HG02623 (cell line): Measurements from ENCODE around the gene ACP7.

ENCODE experiments used
- ATAC-seq: cut with Tn5 transposase; IDR thresholded peaks from one replicate; pipeline ENCODE4 v1.9.1; 2021; ENCODE audit warnings: moderate library complexity; ENCODE audit not compliant: unreplicated experiment

Gene ACP7

DNA sequence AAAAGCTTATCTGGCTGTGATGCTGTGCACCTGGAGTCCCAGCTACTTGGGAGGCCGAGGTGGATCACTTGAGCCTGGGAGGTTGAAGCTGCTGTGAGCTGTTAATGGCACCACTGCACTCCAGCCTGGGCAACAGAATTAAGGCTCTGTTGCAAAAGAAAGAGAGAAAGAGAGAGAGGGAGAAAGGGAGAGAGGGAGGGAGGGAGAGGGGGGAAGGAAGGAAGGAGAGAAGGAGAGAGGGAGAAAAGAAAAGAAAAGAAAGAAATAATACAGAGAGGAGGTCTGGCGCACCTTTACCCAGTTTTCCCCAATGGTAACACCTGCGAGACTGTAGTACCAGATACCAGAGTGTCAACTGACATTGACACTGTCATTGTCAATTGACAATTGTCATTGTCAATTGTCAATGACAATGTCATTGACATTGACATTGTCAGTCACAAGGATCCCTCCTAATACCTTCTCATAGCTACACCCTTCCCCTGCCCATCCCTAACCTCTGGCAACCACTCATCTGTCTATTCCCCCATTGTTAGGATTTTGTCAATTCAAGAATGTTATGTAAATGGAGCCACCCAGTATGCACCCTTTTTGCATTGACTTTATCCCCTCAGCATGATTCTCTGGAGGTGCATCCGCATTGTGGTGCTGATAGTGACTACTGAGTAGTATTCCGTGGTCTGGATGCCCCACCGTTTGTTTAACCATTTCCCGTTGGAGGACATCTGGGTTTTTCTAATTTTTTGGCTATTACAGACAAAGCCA is 62.7 kb downstream of the ACP7 start:
- ATAC-seq, result no peak

DNA sequence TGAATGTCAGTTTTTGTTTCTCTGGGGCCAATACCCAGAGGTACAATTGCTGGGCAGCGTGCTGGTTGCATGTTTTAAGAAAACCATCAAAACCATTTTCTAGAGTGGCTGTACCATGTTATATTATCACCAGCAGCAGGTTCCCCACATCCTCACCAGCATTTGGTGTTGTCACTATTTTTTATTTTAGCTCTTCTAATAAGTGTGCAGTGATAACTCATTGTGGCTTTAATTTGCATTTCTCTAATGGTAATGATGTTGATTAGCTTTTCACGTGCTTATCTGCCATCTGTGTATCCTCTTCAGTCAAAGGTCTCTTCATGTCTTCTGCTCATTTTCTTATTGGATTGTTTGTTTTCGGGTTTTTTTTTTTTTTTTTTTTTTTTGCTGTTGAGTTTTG is 63.3 kb downstream of the ACP7 start:
- ATAC-seq, result no peak

DNA sequence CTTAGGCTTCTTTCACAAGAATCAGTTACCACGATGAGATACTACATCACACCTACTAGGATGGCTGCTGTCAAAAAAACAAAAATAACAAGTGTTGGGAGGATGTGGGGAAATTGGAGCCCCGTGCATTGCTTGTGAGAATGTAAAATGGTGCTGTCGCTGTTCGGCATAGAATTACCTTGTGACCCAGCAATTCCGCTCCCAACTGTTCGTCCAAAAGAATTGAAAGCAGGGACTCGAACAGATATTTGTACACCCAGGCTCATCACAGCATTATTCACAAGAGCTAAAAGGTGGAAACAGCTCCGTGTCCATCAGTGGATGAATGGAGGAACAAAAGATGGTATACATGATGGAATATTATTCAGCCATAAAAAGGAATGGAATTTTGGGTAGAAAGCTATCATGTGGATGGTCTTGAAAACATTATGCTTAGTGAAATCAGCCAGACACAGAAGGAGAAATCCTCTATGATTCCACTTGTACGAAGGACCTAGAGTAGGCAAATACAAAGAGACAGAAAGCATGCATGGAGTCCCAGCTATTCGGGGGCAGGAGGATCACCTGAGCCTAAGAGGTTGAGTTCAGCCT is 64.9 kb downstream of the ACP7 start:
- no peak for ATAC-seq

DNA sequence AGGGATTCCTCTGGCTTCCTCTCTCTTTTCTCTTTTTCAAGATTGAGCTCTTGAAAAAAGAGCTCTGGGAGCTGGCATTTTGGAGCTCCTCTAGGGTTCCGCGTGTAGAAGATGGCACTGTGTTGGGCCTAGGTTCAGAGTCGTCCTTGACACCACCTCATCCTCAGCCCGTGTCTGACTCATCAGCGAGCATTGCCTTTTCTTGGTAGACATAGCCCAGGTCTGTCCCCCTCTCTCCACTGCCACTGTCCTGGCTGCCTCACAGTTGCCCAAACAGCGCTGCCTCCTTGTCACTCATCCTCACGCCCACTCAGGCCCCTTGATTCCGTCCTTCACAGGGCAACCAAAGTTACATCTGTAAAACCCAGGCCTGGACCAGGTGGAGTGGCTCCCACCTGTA is 66.1 kb downstream of the ACP7 start:
- ATAC-seq, result no peak

DNA sequence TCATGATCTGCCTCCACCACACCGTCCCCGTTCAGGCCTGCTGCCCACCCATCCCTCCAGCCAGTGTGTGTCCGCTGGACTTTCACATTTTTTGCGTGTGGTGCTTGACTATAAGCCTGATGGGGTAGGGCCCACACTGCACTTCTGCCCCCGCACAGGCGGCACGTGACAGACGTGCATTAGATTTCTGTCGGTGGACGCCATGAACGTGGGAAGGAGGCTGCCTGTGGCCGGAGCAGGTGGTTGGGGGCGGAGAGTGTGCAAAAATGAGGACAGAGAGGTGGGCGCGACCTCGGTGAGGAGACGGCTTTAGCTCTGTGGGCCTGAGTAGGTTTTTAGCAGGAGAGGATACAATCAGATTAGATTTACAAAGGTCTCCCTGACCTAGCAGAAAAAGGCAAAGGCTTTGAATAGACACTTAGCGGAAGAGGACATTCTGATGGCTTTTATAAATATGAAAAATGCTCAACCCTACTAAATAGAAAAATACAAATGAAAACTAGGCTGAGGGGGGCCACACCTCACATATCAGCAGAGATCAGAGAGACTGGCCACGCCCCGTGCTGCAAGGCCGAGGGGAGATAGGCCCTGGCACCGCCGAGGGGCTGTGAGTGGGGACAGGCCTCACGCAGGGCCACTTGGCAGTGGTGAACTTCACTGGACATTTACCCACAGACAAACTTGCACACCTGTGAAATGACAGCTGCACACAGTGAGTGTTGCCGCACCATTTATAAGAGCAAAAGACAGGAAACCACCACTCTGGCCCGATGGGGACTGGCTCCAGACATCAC is 66.8 kb downstream of the ACP7 start:
- no peak for ATAC-seq

DNA sequence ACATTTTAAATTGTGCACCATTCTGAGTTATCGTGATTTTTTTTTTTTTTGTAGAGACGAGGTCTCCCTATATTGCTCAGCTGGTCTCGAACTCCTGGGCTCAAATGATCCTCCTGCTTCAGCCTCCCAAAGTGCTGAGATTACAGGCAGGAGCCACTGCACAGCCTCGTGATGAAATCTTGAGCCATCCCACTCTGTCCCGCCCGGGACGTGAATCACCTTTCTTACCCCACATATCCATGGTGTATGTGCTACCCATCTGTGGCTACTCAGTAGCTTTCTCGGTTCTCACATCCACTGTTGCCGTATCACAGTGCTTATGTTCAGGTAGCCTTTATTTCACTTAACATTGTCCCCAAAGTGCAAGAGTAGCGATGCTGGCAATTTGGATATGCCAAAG is 67.9 kb downstream of the ACP7 start:
- ATAC-seq, result no peak

DNA sequence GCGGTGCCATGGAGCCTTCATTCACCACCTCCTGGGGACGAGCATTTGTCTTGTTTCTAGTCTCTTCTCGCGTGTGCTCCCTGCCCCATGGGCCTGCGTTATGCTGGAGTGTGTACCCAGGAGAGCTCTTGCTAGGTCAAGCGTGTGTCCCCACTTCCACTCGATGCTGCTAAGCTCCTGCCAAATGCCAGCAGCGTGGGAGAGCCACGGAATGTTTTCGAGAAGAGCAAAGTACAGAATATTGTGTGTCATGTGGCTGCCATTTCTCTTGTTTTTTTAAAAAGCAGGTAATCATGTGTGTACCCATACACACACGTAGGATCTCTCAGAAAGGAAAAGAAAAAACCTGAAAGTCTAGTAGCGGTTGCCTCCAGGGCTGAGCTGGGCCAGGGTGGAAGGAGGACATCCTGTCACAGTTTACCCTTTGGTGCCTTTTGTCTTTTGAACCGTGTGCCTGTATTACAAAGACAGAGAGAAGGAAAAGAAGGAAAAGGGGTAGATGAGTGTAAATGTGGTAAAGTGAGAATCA is 70.0 kb downstream of the ACP7 start:
- no peak for ATAC-seq

DNA sequence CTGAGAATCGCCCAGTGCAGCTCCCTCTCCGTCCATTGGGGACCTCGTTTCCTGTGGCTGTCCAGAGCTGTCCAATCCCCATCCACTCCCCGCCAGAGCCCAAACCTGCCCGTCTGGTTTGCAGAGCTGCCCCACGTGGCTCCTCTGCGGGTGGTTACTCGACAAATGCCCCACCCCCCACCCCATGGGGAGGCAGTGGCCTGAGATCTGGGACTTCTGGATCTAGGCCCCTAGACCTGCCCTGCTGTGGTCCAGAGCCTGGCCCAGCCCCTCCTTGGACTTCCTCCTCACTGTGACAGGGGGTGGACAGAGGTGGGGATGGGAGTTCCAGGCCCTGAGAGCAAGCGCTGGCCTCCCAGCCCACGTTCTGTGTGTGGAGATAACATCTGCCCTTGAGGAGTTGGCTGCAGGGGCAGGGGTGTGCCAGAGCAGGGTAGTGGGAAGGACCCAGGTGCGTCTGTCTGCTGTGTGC is 70.5 kb downstream of the ACP7 start:
- ATAC-seq, result no peak

DNA sequence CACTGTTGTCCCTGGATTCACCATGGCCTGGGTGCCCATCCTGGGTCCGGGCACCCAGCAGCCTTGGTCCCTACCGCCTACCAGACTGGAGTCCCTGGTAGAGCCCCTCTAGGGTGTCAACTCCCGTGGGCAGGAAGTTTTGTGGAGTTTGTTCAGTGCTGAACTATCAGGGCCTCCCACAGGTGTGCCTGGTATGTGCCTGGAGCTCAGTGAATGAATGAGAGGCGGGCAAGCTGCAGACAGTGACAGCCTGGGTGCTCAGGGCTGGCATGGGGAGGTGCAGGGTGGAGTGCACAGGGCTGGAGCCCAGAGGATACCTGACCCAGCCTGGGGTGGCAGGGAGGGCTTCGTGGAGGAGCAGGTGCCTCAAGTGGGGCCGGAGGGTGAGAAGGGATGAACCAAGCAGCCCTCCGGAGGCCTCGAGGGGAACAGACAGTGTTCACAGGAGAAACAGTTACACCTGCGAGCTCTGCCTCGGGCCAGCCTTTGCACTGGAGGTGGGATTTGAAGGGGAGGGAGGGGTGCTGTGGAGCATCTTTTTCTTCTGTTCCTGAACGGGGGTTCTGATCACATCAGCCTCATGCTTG is 71.0 kb downstream of the ACP7 start:
- no peak for ATAC-seq

DNA sequence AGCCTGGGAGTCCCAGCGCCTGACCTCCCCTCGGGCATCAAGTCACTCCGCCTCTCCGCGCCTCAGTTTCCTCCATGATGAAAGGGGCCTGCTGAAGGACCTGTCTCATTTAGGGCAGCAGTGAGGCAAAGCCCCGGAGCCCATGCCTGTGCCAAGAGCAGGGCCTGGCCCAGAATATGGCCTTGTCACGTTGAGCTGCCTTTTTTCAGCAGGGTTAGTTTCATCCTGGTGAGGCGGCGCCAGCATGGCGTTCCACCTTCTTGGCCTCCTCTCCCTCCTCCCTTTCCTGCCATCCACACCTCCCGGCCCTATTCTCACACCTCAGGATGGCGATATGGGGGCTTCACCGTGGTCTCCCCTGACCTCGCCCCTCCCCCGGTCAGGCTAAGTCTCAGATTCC is 71.6 kb downstream of the ACP7 start:
- no peak for ATAC-seq

DNA sequence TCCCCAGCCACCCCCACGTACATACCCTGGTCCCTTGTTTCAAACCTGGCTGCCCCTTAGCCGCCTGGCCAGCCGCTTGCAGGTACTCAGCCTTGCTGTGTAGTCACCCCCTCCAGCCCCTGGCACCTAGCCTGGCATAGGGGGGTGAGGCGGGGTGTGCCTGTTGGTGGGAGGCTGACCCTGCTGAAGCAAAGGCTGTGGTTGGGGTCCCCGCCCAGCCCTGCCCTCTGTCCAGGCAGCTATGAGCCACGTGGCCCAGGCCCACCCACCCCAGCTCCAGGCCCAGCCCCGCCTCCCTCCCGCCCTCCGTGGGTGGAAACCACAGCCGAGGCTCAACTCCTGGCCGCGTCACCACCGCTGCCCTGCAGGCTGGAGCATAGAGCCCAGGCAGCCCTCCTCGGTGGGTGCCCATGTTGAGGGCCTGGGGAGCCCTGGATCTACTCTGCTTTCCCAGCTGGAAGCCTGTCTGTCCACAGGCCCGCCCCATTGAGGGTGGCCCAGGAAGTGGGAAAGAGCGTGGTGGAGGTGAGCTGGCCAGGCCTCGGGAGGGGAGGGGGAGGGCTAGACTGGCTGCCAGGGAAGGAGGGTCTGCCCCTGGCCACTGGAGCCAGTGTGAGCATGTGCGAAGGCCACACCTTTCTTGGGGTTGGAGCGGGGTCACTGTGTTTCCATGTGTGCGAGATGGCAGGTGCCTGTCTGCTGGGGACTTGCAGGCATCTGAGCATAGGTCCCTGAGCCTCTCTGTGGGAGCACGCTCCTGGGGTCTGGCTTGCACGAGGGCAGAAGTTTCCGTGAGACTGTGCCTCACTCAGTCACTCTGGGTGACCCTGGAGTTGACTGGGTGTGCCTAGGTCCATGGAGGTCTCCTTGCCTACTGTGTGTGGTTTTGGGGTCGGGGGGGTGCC is 72.4 kb downstream of the ACP7 start:
- no peak for ATAC-seq

DNA sequence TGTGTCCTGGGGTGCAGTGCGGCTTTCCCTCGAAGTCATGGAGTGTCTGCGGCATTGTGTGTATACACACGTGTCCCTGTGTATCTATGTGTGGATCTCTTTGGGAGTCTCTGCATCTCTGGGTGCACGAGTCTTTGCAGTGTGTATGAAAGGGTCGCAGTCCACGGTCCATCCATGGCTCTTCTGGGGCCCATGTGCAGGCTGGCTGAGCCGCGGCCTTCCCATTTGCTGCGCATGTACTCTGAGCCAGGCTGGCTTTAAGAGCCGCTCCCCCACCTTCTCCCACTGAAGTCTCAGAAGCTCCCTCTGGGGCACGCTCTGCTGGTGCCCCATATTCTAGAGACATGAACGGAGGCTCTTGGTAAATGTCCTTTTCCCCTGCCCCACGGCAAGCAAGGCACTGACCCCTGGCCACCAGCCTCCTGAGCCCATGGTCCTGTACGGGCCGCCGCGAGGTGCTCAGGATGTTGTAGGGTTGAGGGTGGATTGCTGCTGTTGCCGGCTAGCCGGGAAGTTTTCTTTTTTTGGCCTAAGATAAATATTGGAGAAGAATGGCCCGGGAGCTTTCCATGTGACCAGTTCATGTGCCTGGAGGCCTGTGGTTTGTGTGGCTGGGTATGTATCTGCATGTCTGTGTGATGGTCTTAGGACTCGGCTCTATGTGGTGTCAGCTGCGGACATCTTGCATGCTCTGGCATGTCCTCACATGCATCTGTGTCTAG is 73.3 kb downstream of the ACP7 start:
- no peak for ATAC-seq

DNA sequence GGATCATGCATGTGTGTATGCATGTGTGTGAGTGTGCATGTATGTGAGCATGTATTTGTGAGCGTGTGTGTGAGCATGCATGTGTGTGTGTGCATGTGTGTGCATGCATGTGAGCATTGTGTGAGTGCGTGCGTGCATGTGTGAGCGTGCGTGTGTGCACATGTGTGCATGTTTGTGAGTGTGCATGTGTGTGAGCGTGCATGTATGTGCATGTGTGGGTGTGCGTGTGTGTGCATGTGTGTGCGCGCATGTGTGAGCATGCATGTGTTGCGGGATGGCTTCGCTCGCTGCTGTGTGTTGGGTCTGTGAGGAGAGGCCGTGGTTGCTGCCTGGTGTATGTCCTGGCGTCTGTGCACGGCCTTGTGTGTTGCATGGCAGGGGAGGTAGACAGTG is 73.8 kb downstream of the ACP7 start:
- ATAC-seq, result no peak

DNA sequence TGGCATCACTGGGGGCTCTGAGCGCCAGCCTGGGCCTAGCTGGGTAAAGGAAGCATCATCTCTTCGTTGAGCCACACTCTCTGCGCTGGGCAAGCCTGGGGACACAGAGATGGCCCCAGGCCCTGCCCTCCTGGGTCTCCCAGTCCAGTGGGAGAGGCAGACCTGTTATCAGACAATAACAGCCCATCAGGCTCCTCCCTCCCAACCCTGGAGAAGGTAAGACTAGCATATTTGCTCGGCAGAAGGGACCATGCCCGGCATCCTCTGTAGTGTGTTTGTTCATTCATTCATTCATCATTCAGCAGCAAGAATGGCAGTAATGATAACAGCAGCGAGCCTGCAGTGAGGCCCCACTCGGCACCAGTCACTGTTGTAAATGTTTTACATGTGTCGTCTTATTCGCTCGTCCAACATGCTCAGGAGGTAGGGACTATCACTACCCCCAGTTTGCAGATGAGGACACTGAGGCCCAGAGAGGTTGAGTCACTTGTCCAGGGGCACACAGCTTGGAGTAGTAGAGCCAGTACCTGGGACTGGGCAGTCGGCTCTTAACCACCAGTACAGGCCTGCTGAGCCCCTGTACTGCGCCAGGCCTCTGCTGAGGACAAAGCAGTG is 74.6 kb downstream of the ACP7 start:
- no peak for ATAC-seq

DNA sequence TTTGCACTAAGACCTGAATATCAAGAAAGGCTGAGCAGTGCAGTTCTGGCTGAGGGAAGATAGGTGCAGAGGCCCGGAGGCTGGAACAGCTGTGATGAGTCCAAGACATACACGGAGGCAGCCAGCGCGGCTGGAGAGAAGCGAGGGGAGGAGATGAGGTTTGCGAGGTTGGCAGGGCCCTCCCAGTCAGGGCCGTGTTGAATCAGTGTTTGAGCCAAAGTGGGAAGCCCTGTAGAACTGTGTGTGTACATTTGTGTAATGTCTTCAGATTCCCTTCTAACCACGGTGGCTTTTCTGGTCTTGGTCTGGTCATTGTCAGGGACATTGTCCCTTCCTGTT is 76.3 kb downstream of the ACP7 start:
- no peak for ATAC-seq
